ENCODE results near the gene METTL27.

- no peak for TF ChIP-seq CTCF (conservative IDR thresholded peaks at IDR 0.05; ENCODE audit: low read length)
- no peak for TF ChIP-seq EZH2phosphoT487 (IDR thresholded peaks at IDR 0.05; ENCODE audit: borderline replicate concordance)
These were observed 39.2 kb upstream of the METTL27 start for GRCh38 chr7:73881352-73882046.

Measured in Loucy (cell line).